Left forelimb (tissue), 1 donor: ENCODE data around the gene TTLL9.

Source experiments
- DNase-seq: peaks from one replicate; pipeline ENCODE4 v3.0.0-alpha.2; 2018; ENCODE audit warnings: low spot score

Gene TTLL9

DNA sequence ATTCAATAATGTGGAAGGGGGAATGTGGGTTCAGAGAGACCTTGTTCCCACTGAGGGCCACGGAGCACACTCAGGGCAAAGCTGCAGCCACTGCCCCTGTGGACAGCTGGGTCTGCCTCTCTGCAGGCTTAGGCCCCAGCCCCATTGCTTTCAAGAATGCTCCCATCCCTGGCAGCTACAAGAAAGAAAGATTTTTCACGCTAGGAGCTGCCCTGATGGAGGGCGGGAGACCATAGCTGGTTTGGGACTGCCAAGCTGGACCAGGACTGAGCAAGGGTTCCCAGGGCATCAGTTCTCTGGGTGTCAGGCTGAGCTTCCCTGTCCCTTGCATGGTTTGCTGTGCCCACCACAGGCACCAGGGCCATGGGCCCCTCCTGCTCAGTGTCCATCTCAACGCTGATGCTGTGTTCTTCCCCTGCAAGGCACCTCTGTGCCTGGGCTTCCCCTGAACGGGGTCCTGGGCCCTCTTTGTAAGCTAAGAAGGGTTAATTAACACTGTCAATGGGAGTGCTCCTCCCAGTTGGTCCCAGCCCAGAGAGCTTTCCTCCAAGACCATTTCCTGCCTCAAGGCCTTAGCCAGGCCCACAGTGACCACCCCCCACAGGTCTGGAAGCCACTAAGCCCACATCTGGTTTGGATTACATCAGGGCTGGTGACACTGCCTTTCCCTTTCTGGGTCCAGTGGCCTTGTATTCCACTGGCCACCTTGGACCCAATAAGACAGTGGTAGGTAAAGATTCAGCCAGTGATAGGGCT lies 33.4 kb upstream of the TTLL9 start:
- no peak for DNase-seq

DNA sequence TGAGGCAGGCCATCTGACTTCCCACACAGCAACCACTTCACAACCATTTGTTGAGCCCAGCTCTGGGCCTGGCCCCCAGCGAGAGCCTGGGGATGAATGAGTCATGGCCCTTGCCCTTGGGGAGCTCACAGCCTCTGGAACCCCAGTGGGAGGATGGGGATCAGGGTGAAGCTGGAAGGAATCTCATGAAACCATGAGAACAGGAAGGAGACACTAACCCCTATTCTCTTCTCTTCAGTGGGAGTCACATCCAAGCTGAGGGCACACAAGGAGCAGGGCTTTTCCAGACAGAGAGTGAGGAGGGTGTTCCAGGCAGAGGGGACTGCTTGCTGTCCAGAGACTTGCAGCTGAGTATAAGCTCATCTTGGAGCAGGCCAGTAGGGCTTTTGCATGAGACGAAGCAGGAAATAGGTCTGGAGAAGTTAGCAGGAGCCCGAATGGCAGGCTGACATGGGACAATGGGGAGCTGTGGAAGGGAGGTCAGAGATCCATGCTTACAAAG lies 32.5 kb upstream of the TTLL9 start:
- no peak for DNase-seq

DNA sequence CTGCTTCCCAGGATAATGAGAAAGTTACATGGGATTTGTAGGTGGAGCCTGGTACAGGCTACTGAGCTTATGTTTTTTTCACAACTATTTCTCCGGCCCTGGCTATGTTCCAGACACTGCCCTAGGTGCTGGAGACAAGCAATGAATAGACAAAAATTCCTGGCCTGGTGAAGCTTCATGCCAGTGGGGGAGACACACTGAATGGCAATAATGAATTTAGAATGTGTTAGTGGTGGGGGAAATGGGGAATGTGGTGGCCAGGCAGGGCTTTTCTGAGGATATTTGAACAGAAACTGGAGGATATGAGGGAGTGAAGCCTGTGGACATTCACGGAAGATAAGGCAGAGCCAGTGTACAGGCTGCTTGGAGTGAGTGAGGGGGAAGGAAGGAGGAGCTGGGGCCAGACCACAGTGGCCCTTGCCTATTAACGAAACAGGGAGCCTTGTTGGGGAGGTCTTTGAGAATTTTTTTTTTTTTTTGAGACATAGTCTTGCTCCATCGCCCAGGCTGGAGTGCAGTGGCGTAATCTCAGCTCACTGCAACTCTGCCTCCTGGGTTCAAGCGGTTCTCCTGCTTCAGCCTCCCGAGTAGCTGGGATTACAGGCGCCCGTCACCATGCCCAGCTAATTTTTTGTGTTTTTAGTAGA lies 31.7 kb upstream of the TTLL9 start:
- no peak for DNase-seq

GRCh38 chr20:31839782-31840487 lies 30.5 kb upstream of the TTLL9 start:
- DNase-seq, result no peak

GRCh38 chr20:31840906-31841816 lies 29.3 kb upstream of the TTLL9 start:
- DNase-seq, result no peak

DNA sequence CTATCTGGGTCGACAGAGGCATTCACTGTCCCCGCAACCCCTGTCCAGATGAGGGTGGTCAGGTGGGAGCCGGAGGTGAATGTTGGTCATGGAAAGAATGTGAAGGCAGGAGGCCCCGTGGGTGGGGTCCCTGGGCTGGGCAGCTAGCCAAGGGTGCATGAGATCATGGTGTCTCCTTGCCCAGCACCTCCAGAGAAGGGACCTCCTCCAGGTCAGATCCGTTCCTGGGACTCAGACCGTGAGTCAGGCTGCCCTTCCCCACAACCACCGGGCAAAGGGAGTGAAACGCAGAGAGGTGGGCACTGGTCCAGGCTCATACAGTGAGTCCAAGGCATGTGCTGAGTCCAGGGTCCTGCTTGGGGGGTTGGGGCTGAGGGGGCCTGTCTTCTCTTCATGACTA lies 28.5 kb upstream of the TTLL9 start:
- DNase-seq, result no peak

GRCh38 chr20:31842471-31843157 lies 27.8 kb upstream of the TTLL9 start:
- DNase-seq, result no peak

GRCh38 chr20:31843288-31843687 lies 27.1 kb upstream of the TTLL9 start:
- no peak for DNase-seq

DNA sequence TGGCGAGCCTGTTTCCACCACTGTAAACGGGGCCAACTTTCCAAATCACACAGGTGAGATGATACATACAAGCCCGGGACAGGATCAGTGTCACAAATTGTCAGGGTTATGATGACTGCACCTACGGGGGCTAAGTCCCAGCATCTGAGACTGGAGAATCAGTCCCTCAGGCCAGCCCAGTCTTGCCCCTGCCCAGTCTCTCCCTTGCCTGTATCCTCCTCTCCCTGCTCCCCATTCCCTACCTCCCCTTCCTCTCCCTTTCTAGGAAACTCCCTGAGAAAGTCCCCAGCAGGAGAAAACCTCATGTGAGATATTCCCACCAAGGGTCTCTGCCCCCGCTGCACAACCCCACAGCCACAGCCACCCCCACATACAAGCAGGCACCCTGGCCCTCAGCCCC lies 26.6 kb upstream of the TTLL9 start:
- DNase-seq, result no peak

- DNase-seq, result no peak
These were observed 25.6 kb upstream of the TTLL9 start for GRCh38 chr20:31844737-31845299.

GRCh38 chr20:31845300-31845863 lies 25.1 kb upstream of the TTLL9 start, which contains the start of gene FOXS1:
TSS of gene FOXS1 (minus strand) at chr20:31845604. CDS start at chr20:31845542, 62 bp downstream.
- no peak for DNase-seq

GRCh38 chr20:31846793-31847138 lies 23.7 kb upstream of the TTLL9 start:
- no peak for DNase-seq

- DNase-seq, result no peak
These were observed 22.1 kb upstream of the TTLL9 start for GRCh38 chr20:31848088-31848999.

GRCh38 chr20:31849306-31849930 lies 21.0 kb upstream of the TTLL9 start:
- no peak for DNase-seq

- DNase-seq, result no peak
These were observed 19.0 kb upstream of the TTLL9 start for GRCh38 chr20:31851240-31851955.

GRCh38 chr20:31853481-31853880 lies 17.0 kb upstream of the TTLL9 start:
- DNase-seq, result no peak

DNA sequence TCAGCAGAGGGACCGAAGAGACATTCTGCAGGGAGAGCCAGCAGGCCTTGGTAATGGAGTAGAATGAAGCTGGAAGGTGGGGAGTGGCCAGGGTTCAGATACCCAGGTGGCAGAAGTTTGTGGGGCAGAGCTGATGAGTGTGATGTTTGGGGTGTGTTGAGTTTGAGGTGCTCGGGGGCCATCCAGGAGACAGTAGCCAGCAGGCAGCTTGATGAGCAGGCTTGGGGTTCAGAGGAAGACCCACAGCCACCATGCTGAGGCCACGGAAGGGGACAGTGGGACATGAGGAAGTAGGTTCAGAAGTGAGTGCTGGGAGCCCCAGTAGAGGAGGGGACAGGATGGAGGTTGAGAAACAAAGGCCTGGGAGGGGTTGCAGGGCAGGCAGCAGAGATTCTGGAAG lies 13.9 kb upstream of the TTLL9 start:
- no peak for DNase-seq
